NCI-H2227 (cell line): Measurements from ENCODE around the gene ABHD6.
"Not testable (repeated sequence)": the region's sequence is repeated elsewhere in the genome, so short reads cannot be mapped to it uniquely, and the experiment has no call there.

Experiments
- DNase-seq: peaks from one replicate; lab custom pipeline; 2025; ENCODE audit not compliant: unreplicated experiment; lab: John Stamatoyannopoulos, UW

The ABHD6 gene

GRCh38 chr3:58337190-58337589, 99.6 kb downstream of the ABHD6 start:
- DNase-seq, result no peak

DNA sequence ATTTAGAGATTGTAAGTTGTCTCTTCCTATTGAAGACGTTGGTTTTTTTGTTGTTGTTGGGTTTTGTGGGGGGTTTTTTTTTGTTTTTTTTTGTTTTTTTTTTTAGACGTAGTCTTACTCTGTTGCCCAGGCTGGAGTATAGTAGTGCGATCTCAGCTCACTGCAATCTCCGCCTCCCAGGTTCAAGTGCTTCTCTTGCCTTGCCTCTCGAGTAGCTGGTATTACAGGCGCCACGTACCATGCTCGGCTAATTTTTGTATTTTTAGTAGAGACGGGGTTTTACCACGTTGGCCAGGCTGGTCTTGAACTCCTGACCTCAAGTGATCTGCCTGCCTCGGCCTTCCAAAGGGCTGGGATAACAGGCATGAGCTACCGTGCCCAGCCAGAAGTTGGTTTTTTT, 101.6 kb downstream of the ABHD6 start:
- DNase-seq, result not testable (repeated sequence)

DNA sequence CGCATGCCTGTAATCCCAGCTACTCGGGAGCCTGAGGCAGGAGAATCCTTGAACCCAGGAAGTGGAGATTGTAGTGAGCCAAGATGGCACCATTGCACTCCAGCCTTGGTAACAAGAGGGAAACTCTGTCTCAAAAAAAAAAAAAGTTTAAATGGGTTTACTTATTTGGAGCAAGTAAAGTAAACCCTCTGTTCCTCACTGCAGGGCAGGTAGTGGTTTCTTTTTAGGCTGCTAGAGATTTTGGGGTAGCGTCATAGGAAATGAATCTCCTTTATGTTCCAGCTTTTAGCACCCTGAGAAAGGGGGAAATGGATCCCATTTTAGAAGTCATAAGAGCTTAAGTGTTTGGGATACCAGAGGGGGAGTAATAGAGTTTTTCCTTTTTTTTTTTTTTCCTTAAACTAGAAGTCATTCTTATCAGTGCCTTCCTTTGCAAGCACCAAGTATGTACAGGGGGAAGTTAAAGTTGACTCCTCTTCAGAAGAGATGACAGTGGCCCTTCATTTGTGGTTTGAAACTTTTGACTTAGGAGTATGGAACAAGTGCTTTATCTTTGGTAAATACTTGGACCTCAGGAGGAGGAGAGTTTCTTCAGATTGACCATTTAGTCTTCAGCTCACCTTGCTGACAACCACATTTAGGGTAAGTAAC, 103.1 kb downstream of the ABHD6 start:
- DNase-seq, result no peak

DNA sequence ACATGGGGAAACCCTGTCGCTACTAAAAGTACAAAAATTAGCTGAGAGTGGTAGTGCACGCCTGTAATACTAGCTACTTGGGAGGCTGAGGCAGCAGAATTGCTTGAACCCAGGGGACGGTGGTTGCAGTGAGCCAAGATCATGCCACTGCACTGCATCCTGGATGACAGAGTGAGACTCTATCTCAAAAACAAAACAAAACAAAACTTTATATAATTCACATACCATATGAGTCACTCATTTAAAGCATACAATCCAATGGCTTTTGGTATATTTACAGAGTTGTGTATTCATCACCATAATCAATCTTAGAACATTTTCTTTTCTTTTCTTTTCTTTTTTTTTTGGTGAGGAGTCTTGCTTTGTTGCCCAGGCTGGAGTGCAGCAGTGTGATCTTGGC, 103.8 kb downstream of the ABHD6 start:
- DNase-seq, result no peak

- no peak for DNase-seq
Observed at GRCh38 chr3:58342676-58343075, 105.1 kb downstream of the ABHD6 start.
